Posterior vena cava (tissue), 2 donors: ENCODE measurements around the gene CCNI. TPM values are rescaled to one million over a fixed set of nuclear protein-coding genes. Genes with fewer than 3 reads are reported as not detected.

Experiments used
- DNase-seq: peaks from one replicate; pipeline ENCODE4 v3.0.0-alpha.2; 2020; ENCODE audit warnings: low spot score
- intact Hi-C, 2 donors: fragments of 100-400 bp; cut with DNase I; formaldehyde crosslinking; loops; one replicate each; pipeline versions ENCODE4 v1.14.1 to v1.14.2; 2022 to 2023
- total RNA-seq, 2 donors: library from RNA; stranded (reverse); fragmentation: NEBNext Ultra II Directional; extraction: Animal tissue kit (Norgen Biotek cat#: 25700); gene quantifications; one replicate each; pipeline ENCODE4 v1.2.1, GENCODE V29; 2021
- donor health status: DM: yes; HTN: yes; CAD: no.
- donor health status: DM: yes; HTN: yes; CAD: no.

The CCNI gene
- total RNA-seq, 2 donors from 2014 or later: 347 to 394 TPM

DNA sequence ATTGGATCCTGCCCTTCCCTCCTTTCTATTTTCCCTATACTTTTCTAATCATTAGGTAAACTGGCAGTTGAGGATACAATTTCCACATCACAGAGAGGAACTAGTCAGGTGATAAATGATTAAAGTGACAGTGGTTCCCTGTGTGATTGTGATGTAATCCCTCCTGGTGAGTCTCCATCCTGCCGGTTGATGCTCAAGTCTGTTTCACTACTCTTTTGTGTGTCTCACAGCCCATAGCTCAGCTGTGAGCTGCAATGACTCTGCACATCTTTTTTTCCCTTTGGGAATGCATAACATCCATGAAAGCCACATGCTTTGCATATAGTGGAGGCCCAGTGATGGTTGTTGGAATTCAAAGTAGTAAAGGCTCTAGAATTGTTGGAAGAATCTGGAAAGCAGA, 60.4 kb downstream of the CCNI start:
- intact Hi-C loops: no loop called here
- no peak for DNase-seq

DNA sequence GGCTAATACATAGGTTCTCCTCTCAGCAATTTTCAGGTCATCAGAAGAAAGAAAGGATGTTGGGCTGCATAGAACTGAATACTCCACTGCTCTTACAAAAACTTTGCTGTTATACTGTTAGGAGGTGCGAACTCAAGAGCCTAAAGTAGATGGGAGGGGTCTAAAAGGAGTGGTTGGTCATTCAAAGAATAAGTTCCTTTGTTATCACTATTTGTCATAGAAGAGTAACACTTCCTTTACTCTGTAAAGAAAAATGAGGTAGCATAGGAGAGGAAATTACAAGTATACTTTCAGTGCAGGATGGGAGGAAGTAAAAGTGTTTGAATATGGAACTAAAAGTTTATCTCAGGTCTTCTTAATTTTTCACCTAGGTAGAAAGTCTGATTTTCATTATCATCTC, 61.5 kb downstream of the CCNI start:
- no peak for DNase-seq
- intact Hi-C loops: no loop called here

DNA sequence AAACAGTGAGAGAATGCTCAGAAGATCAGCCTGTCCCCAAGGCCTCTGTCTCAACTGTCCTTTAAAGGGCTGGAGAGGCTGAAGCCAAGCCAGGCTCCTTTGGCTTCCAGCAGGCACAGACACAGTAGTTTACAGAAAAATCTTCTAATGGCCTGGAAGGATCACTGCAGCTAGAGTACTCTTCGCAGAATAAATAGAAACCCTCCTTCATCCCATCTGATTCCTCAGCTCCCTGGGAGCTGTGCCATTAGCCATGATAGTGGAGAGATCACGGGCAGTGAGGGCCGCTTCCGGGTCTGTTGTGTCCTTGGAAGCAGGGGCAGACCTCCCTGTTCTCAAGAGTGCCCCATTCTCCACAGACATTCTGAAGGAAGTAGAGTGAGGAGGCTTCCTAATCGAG, 63.1 kb downstream of the CCNI start:
- intact Hi-C loops: no loop called here
- no peak for DNase-seq

GRCh38 chr4:77010841-77011354, 64.9 kb downstream of the CCNI start:
- no peak for DNase-seq

DNA sequence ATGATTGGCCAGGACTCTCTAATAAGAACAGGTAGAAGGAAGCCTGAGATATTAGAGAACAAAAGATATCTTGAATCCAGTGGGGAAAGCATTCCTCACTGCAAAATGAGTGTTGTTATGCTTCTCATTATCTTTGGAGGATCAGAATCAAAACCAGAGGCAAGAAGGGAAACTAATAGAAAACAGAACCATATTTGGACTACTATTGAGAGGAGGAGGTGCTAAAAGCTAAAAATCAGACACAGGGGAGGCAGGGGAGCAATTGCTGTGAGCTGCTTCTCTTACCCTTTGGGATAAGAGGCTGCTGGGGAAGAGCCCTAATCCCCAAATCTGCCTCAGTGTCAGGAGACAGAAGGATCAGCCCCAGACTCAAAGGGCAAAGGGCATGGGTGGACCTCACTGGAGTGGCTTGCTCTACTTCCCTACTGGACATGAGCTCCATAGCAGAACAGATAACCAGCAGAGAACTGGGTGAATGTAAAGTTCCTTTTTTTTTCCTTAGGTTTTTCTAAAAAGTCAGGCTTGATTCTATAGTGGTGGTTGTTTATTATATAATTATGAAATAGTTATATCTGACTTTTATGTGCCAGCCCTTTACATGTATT, 66.2 kb downstream of the CCNI start:
- intact Hi-C loops: loop anchor here in 1 of 2 donors (10.0 kb wide), 2 partner anchors 55 to 235 kb away; no protein-coding TSS in a partner anchor
- no peak for DNase-seq

More at GRCh38 chr4:77010841-77011354, 64.9 kb downstream of the CCNI start:
- intact Hi-C loops: no loop called here

DNA sequence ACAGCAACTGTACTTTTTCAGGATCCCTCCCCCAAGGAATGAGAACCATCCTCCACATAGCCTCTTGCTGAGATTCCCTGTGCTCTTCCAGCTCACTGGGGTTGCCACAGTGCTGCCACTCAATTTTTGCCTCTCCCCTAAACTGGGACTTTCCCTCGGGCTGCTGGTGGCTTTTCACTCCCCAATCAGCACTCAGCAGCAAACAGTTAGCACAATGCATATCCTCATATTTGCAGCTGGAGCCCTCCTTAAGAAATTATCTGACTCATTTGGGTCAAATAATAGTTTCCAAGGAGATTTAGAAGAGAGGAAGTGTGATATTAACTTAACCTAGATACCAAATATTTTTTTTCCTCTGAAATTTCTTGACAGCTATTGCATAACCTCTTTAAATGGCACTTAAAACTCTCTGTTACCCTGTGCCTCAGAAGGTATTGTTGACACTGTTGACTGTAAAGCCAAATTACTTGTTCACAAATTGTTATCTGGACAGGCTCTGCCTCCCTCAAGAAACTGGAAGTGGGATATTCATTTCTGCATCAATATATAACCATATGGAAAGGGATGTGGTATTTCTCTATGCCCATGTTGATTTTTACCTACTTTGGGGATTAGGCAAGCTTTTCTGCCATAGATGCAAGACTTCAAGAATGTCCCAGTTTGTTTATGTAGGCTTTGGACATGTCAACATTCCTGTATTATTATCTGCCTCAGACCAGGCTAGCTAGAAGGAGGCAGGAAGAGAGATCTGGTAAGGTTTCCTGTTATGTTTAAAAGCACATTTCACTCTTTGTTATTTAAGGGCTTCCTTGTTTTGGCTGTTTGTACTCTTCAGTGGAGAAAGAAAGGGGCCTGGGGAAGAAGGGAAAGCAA, 68.2 kb downstream of the CCNI start:
- intact Hi-C loops: loop anchor here in 1 of 2 donors (10.0 kb wide), 2 partner anchors 53 to 233 kb away; no protein-coding TSS in a partner anchor
- DNase-seq: no peak

- DNase-seq: no peak
- intact Hi-C loops: loop anchor here in 1 of 2 donors (10.0 kb wide), 2 partner anchors 52 to 232 kb away; no protein-coding TSS in a partner anchor
These were observed 68.9 kb downstream of the CCNI start for GRCh38 chr4:77006753-77007353.

- intact Hi-C loops: loop anchor here in 1 of 2 donors (10.0 kb wide), 2 partner anchors 49 to 229 kb away; no protein-coding TSS in a partner anchor
- DNase-seq: no peak
These were observed 72.4 kb downstream of the CCNI start for GRCh38 chr4:77003400-77003799.

DNA sequence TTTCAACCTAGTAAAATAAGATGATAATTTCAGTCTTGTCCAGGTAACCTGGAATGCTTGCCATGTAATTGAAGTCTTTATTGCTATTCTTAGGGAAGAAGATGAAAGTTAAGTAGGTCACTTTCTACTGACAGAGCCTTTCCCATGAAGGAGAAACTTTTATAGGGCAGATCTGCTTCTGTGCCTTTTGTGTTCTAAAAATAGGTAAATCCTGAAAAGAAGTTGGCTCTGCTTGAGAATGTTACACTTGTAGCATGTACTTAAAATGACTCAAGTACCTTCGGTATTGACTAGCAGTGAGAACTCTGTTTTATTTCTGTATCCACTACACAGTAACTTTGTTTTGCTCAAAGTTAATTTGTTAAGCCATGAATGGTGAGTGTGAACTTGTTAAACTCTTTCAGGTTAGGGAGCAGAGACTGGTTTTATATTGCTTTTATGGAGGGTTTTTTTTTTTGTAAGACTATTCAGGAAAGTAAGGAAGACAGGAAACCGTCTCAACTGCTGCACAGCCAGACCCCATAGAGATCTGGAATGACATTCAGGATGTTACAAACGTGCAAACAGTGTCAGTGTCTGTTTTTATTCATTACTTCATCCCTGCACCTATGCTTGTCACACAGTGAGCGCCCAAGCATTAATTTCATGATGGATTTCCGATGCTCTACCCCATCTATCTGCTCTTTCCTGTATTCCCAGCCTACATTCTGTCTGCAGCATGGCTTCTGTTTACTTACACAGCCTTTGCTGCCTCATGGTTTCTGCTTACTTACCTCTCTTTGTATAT, 73.3 kb downstream of the CCNI start:
- intact Hi-C loops: loop anchor here in 1 of 2 donors (10.0 kb wide), 2 partner anchors 48 to 228 kb away; no protein-coding TSS in a partner anchor

DNA sequence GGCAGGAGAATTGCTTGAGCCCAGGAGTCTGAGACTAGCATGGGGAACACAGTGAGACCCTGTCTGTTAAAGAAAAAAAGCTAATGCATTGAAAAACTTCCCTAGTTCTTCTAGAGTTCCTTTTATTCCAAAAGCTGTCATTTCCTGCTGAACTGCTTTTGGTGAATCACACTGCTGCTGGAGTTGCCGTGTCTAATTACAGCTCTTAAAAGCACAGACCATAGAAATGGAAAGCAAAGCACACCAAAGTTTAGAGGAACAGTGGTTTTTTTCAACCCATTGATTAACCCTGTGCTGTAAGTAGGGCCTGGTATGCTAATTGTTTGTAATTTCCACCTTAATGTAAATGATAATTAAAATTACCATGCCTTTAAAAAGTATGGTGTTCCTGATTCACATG, 73.9 kb downstream of the CCNI start:
- no peak for DNase-seq

More for the DNA sequence above, 73.3 kb downstream of the CCNI start:
- DNase-seq: no peak

DNA sequence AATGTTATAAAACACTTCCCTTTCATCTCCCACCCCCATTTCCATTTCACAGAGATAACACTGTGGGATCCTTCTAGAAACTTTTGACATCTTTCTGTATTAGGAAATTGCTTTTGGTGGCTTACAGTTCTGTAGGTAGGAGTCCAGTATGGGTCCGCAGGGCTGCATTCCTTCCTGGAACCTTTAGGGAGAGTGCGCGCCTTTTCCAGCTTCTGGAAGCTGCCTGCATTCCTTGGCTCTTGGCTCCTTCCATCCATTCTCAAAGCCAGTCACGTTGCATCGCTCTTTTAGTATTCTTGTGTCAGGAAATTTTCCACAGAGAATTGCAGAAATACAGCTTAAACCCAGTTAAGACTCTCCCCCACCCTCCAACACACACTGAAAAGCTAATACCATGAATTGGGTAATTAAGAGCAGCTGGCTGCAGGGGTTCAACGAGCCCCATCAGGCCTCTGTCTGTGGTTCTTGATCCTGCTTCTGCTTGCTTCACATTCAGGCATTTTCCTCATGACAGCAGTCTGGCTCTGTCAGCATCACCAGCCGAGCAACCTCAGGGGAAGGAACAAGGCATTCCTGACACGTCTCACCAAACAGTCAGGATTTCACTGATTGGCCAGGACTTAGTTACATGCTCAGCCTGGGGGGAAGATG, 77.4 kb downstream of the CCNI start:
- intact Hi-C loops: no loop called here
- no peak for DNase-seq

More for the DNA sequence above, 73.9 kb downstream of the CCNI start:
- intact Hi-C loops: loop anchor here in 1 of 2 donors (10.0 kb wide), 2 partner anchors 47 to 227 kb away; no protein-coding TSS in a partner anchor

DNA sequence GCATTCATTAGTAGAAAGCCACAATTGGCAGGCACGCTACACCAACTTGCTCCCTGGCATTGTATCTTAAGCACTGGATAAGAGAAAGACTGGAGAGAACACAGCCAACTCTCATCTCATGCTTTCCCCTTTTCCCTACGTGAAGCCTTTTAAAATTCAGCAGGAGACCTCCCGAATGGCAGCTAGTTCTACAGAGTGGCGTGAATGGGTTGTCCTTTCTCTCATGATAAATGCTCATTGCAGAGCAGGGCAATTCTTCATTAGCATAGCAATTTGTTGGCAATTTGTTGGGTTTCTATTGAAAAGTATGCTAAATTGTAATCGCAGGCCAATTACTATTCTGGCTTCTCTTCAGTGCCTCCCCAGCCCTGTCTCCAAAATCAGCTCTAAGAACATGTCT, 78.3 kb downstream of the CCNI start:
- intact Hi-C loops: no loop called here

More for the DNA sequence above, 78.3 kb downstream of the CCNI start:
- DNase-seq: no peak

Other genes with a start within 250 kb of the CCNI start
- under 1 TPM in 1 of 2 donors, not detected in 1; 0.19 TPM for gene SOWAHB, start 177.8 kb downstream of the CCNI start, total RNA-seq
- gene SEPTIN11, start 126.2 kb downstream of the CCNI start, total RNA-seq: 100 to 1,000 TPM; 140 to 154 TPM
- gene CCNG2, start 81.2 kb upstream of the CCNI start, total RNA-seq: 10 to 100 TPM; 36.6 to 38.0 TPM